HCEC 1CT (cell line): ENCODE measurements around the gene PRPS1L1.

ENCODE experiments used
- DNase-seq: peaks from one replicate; pipeline ENCODE4 v3.0.0-alpha.2; 2017

PRPS1L1 gene

DNA sequence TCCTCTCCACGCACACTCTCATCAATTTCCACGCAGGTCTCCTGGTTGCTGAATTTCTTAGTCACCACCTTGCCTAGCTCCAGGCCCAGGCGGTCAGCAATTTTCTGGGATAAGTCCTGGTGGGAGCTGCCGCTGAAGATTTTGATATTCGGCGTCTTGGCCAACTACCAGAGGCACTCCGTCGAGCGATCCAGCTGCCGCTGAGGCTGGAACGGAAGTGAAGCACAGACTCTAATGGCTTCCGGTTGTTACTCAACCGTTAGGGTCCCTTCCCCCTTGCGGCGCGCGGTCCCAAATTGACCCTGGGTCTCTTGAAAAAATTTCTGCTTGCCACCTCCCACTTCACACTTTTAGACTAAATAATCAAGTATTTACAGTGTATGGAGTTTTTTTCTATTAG, at the start of gene PRPS1L1:
PRPS1L1 (minus strand) TSS at position 219 of the 400 bp plus-strand sequence.
- DNase-seq = no peak

DNA sequence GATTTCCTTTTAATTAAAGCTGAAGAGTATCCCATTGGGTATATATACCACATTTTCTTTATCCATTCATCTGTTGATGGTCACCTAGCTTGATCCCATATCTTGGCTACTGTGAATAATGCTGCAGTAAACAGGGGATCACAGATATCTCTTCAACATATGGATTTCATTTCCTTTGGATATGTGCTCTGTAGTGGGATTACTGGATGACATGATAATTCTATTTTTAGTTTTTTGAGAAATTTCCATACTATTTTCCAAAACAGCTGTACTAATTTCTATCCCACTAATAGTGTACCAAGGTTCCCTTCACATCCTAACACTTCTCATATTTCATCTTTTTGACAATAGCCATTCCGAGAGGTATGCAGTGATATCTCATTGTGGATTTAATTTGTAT, 48.8 kb upstream of the PRPS1L1 start:
- DNase-seq = no peak

GRCh38 chr7:18068745-18069144, 41.1 kb upstream of the PRPS1L1 start:
- no peak for DNase-seq

DNA sequence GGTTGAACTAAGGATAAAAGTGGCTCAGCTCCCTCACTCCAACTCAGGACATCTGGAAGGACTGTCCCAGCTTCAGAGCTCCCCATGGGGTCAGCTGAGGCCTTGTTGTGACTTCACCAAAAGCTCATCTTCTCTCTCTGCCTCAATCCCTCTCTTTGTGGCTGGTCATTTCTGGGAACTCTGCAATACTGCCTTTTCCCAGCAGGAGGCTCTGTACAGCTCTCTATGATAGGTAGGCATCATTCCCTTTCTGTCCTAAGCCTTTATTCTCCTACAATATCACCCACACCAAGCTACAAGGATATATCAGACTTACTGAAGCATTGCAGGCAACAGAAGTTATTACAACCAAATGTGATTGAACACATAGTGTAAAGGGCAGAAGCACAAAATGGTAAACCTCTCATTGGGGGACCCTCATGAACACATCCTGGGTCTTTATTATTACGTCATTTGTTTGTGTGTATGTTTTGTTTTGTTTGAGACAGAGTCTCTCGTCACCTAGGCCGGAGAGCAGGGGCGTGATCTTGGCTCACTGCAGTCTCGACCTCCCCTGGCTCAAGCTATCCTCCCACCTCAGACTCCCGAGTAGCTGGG, 36.7 kb upstream of the PRPS1L1 start:
- DNase-seq = peak; percentile 25

DNA sequence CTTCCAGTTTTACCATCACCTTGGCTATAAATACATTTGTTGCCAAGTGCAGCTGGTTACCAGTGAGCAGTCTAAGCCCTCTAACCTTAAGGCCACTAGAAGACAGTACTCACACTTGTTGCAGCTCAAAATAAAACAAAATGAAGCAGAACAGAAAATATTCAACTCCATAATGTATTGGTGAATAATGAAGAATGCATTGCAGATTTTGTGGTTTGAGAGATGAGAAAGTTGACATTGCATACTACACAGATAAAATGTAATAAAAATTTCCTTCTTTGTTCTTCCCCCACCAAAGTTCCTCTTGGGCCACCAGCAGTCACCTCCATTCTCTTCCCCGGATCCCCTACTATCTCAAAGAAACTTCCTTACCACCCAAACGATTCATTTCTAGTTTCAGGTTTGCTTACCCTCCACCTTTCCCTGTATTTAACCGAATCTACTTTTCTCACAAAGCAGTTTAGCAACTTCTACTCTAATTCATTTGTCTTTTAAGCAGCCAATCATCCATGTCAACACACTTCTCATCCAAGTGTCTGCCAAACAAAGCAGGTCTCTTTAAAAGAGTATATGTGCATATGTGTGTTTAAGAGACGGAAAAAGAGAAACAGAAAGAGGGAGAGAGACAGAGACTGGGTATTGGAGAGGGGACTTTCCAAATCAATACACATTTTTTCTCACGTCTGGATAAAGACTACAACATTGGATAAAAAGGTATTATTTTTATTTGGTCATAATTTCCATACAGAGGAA, 35.7 kb upstream of the PRPS1L1 start:
- DNase-seq = no peak

DNA sequence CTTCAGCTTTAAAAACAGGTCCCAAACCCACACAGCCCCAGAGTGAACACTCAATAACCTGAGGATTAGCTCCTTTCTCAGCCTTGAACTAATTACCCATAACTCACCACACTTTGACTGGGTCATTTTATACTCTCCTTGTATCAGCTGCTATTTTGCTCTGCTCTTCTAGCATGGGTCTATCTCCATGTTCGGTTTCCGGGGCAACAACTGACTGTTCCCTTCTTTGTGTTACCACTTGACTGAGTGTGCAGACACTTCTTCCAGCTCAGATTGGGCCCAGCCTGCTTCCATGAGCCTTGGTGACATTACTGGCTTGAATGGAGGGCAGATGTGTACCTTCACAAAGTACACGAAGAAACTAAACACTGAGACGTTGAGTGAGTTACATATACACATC, 31.5 kb upstream of the PRPS1L1 start:
- no peak for DNase-seq

GRCh38 chr7:18053941-18054340, 26.3 kb upstream of the PRPS1L1 start:
- DNase-seq = no peak

DNA sequence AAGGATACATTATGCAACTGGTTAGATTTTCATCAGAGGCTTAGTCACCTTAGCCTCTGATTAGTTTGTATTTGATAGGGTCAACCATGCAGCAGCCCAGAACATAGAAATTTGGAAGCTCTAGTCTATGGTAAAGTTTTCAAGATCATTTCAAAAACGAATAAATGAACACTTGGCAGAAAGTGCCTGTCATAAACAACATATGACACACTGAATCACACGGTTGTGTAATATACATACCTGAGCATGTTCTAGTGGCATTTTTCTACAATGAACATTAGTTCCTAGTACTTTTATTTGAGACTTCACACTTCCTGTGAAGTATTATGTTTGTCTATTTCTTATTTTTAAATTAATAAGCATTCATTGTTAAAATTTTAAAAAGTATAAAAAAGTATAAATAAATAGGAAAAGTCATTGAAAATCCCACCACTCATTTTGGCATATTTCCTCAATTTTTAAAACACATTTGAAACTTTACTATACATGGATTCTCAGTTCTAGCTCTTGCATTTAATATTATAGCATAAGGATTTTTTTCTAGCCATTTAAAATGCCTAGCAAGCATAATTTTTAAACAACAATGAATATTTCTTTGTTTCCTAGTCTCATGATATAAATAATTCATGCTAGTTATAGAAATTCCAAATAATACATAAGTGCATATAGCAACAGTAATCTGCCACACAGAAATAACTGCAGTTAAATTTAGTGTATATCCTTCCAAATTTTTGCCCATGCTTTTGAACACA, 25.7 kb upstream of the PRPS1L1 start:
- DNase-seq = peak; percentile 18

GRCh38 chr7:18049262-18049661, 21.6 kb upstream of the PRPS1L1 start:
- no peak for DNase-seq

DNA sequence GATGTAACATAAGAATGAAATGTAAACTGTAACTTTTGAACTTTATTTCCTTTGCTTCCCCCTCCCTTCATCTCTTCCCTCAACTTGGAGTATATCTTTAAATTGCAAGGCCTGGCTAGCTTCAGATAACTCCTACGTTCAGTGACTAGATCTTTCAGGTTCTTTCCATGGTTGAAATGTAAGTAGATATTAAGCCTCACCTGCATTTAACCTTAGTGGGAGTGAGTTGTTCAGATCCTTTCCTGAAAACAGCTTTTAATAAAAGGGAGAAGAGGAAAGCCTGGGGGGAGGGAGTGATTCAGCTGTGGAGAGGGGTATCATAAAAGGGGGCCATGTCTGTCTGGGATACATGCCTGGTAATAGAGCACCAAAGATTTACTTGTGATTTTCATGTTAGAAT, 19.0 kb upstream of the PRPS1L1 start:
- no peak for DNase-seq

- no peak for DNase-seq
Measured at GRCh38 chr7:18045171-18045570, 17.5 kb upstream of the PRPS1L1 start.

- DNase-seq = peak; percentile 3
Measured at GRCh38 chr7:18041191-18041590, 13.5 kb upstream of the PRPS1L1 start.

- peak; percentile 79 for DNase-seq
Measured at GRCh38 chr7:18040196-18040595, 12.6 kb upstream of the PRPS1L1 start.

DNA sequence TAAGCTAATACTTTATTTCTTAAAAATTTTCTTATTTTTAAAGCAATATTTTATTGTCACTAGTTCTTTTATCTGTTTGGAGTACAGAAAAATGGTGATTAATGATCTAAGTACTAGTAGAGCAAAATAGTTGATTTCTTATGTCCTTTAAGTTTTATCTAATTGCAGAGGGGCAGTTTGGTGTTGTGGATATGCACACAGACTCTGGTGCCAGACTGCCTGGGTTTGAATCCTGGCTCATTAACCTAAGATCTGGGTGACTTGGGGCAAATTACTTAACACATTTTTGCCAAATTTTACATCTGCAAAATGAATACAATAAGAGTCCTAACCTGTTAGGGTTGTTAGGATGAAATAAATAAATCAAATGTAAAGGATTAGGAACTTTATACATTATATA, 10.7 kb upstream of the PRPS1L1 start:
- DNase-seq = no peak

GRCh38 chr7:18037609-18038008, 10.0 kb upstream of the PRPS1L1 start:
- DNase-seq = no peak

GRCh38 chr7:18036783-18037182, 9.1 kb upstream of the PRPS1L1 start:
- no peak for DNase-seq

DNA sequence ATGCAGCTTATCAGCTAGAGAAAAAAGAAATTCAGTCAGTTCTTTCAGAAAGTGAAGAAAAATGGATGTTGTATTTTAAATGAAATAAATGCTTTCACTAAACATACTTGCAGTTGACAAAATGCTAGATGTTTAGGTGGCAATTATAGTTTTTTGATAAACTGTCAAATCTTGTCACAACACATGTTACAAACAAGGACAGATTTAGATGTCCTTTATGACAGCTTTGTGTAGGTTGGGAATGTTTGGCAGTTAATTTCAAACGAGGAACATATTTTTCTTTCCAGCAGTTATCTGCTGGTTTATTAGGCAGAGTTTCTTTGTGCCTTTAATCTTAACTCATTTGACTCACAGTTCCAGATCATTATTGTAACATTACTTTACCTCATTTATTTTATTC, 3.1 kb upstream of the PRPS1L1 start:
- DNase-seq = no peak

- DNase-seq = peak; percentile 44
Measured at GRCh38 chr7:18020138-18020715, 7.4 kb downstream of the PRPS1L1 start.

DNA sequence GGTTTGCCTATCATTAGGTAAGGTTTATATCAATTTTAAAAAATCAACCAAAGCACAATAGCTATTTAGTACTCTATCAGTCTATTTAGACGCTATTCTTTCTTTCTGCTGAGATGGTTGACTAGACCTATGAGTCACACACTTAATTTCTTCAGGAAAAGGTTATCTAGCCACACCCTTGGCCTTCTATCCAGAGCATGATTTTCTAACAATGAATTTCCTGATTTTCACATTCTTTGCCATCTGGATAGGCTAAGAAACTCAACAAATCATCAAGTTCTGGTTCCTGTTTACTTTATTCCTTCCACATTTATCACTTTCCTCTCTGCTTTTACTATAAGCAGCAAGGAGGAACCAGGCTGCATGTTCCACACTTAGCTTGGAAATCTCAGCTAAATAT, 8.1 kb downstream of the PRPS1L1 start:
- peak; percentile 73 for DNase-seq

GRCh38 chr7:18018296-18019215, 9.1 kb downstream of the PRPS1L1 start:
- DNase-seq = no peak

DNA sequence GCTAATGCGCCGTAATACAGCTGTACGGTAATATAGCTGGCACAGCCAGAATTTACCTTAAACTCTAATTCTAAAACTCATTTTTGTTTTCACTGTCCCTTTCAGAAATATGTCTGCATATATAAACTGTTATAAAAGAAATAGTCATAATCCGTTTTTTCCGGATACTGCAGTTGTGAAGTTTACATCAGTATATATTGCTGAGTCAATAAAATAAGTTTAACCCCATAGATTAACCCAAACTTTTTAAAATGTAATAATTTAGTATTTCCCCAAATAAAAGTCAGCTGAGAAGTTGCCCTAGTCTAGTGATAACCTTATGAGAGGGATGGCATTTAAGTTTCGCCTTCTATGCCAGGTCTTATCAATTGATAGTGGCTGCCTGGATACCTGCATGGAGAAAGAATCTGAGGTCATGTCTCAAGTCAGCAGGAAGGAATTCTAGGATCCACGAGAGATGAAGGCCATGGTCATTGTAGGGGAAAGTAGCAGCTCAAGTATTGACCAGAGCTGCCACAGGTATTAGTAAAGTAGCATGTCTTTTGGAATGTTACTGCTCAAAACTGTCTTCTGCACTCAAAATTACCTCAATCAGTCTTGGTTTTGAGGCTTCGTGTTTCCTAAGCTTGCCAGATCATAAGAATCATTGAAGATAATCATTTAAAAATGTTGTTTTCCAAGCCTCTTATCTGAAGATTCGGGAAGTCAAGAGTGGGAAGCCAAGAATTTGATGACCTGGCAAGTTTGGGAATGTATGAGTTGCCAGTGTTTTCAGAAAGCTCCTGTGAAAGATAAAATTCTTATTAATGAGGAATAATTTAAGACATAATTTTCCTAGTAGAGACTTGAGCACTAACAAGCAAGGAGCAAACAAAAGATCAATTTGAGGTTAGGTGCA, 10.8 kb downstream of the PRPS1L1 start:
- no peak for DNase-seq
